ENCODE data around the gene GVQW3.

Gene GVQW3

GRCh38 chr11:76380977-76381719 lies at the start of gene GVQW3, which contains the start of gene THAP12:
Gene GVQW3, plus strand, starts transcription at chr11:76381323. Its CDS starts 506 bp downstream, at chr11:76381829.
Gene THAP12, minus strand, starts transcription at chr11:76381132. Its CDS starts 296 bp downstream, at chr11:76380836.
- DNase-seq: peak; percentile 99

- DNase-seq: no peak
Observed at GRCh38 chr11:76334826-76335389, 46.2 kb upstream of the GVQW3 start.

- no peak for DNase-seq
Observed at GRCh38 chr11:76335842-76336241, 45.3 kb upstream of the GVQW3 start.

GRCh38 chr11:76336597-76336996 lies 44.5 kb upstream of the GVQW3 start:
- DNase-seq: no peak

- no peak for DNase-seq
Observed at GRCh38 chr11:76337469-76337868, 43.7 kb upstream of the GVQW3 start.

- DNase-seq: no peak
Observed at GRCh38 chr11:76337923-76338322, 43.2 kb upstream of the GVQW3 start.

GRCh38 chr11:76339221-76339620 lies 41.9 kb upstream of the GVQW3 start:
- no peak for DNase-seq

- peak; percentile 78 for DNase-seq
Observed at GRCh38 chr11:76347466-76347865, 33.7 kb upstream of the GVQW3 start.

GRCh38 chr11:76348348-76348747 lies 32.8 kb upstream of the GVQW3 start:
- no peak for DNase-seq

GRCh38 chr11:76355172-76355571 lies 26.0 kb upstream of the GVQW3 start:
- DNase-seq: no peak

GRCh38 chr11:76361374-76361773 lies 19.7 kb upstream of the GVQW3 start:
- no peak for DNase-seq

GRCh38 chr11:76361776-76362175 lies 19.3 kb upstream of the GVQW3 start:
- no peak for DNase-seq

- DNase-seq: no peak
Observed at GRCh38 chr11:76362716-76363115, 18.4 kb upstream of the GVQW3 start.

GRCh38 chr11:76365038-76365679 lies 16.0 kb upstream of the GVQW3 start:
- DNase-seq: no peak

- DNase-seq: no peak
Observed at GRCh38 chr11:76368490-76368889, 12.6 kb upstream of the GVQW3 start.

- DNase-seq: peak; percentile 65
Observed at GRCh38 chr11:76369406-76369805, 11.7 kb upstream of the GVQW3 start.

- no peak for DNase-seq
Observed at GRCh38 chr11:76371170-76371569, 10.0 kb upstream of the GVQW3 start.

GRCh38 chr11:76376746-76377558 lies 4.2 kb upstream of the GVQW3 start:
- DNase-seq: no peak

GRCh38 chr11:76379807-76380158 lies 1.3 kb upstream of the GVQW3 start:
- no peak for DNase-seq

GRCh38 chr11:76380159-76380976 lies 755 bp upstream of the GVQW3 start:
- peak; percentile 66 for DNase-seq

GRCh38 chr11:76382209-76382608 lies 1.1 kb downstream of the GVQW3 start:
- DNase-seq: peak; percentile 42

GRCh38 chr11:76385903-76386302 lies 4.8 kb downstream of the GVQW3 start:
- DNase-seq: no peak

Data from NCI-H69 (cell line).